Tibial nerve (tissue), 4 donors: ENCODE results near the gene PRKCB.

Experiments used
- EP300 ChIP-seq, 2 donors: sonication (generic); formaldehyde crosslinking; IDR thresholded peaks; one replicate each; pipeline ENCODE4 v1.6.1; 2017; ENCODE audit warnings: antibody characterized with exemption in 2 of 2, mild to moderate bottlenecking in 1 of 2
- POLR2A ChIP-seq, 2 donors: fragments of 450-650 bp; IDR thresholded peaks; one replicate each; pipeline ENCODE4 v1.6.1; 2017; ENCODE audit warnings: antibody characterized with exemption in 2 of 2, mild to moderate bottlenecking in 2 of 2, moderate library complexity in 2 of 2
- TF ChIP-seq, protein P1 (sequence below), 5 experiments: fragments of 200-600 bp in 3 of 5; fragments of 450-650 bp in 2 of 5; sonication (generic) in 3 of 5; IDR thresholded peaks; one replicate each; pipeline ENCODE4 v1.5.1; 2016 to 2019; ENCODE audit warnings: antibody characterized with exemption in 5 of 5, mild to moderate bottlenecking in 3 of 5, moderate library complexity in 2 of 5

DNA sequence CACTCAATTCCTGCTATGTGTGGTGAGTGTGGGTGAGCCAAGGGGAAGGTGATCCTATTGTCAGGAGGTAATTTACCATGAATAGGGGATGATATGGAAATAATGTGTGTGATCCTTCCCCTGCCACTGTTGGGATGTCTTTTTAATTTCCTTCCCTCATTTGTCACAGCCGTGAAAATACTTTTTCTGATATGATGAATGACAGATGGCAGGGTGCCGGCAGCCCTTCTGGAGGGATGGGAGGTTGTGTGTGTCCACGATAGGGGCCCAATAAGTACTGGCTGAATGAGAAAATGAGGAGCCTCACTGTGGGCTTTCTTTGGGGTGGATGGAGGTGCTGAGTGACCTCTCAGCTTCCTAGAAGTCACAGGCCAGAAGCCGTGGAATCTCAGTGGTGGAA, 109.5 kb downstream of the PRKCB start:
- TF ChIP-seq, protein P1, sequence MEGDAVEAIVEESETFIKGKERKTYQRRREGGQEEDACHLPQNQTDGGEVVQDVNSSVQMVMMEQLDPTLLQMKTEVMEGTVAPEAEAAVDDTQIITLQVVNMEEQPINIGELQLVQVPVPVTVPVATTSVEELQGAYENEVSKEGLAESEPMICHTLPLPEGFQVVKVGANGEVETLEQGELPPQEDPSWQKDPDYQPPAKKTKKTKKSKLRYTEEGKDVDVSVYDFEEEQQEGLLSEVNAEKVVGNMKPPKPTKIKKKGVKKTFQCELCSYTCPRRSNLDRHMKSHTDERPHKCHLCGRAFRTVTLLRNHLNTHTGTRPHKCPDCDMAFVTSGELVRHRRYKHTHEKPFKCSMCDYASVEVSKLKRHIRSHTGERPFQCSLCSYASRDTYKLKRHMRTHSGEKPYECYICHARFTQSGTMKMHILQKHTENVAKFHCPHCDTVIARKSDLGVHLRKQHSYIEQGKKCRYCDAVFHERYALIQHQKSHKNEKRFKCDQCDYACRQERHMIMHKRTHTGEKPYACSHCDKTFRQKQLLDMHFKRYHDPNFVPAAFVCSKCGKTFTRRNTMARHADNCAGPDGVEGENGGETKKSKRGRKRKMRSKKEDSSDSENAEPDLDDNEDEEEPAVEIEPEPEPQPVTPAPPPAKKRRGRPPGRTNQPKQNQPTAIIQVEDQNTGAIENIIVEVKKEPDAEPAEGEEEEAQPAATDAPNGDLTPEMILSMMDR (IDR thresholded peaks at IDR 0.05) = no peak
- no peak for TF ChIP-seq POLR2A (IDR thresholded peaks at IDR 0.05)
- TF ChIP-seq EP300 (IDR thresholded peaks at IDR 0.05) = no peak
